GM12878 (cell line): ENCODE measurements around the gene GLB1L. TPM values are rescaled to one million over a fixed set of nuclear protein-coding genes. Genes with fewer than 3 reads are reported as not detected.

Source experiments
- ATAC-seq: fragments of 200-7000 bp; cut with Tn5 transposase; 3 replicates; pipeline ENCODE4 v1.9.1; 2020; ENCODE audit warnings: mild to moderate bottlenecking, moderate library complexity
- BruUV-seq: library from RNA; stranded (reverse); fragments of 400-500 nt; replicated peaks from 2 replicates; lab custom pipeline; 2021; lab: Mats Ljungman, UMichigan
- CTCF ChIA-PET: fragments of 300-600 bp; sonication (Branson Sonifier 250); formaldehyde crosslinking; extraction: SDS; loops from one replicate; lab custom pipeline; 2021; ENCODE audit warnings: inconsistent platforms; lab: Yijun Ruan, JAX
- POLR2A ChIA-PET: fragments of 350-600 bp; formaldehyde crosslinking; extraction: SDS; loops from one replicate; lab custom pipeline; 2021; ENCODE audit warnings: inconsistent platforms; lab: Charles Lee
- RAD21 ChIA-PET: fragments of 300-600 bp; sonication (Branson Sonifier 250); formaldehyde crosslinking; loops from one replicate; lab custom pipeline; 2023; ENCODE audit warnings: antibody characterized with exemption; ENCODE audit not compliant: unreplicated experiment; lab: Charles Lee
- SMC1A ChIA-PET: fragments of 300-600 bp; sonication (Branson Sonifier 250); formaldehyde crosslinking; loops from one replicate; lab custom pipeline; 2023; ENCODE audit not compliant: unreplicated experiment, uncharacterized antibody; lab: Charles Lee
- DNase-seq: peaks from one replicate; pipeline ENCODE4 v3.0.0-alpha.2; 2011; ENCODE audit warnings: low read depth, low spot score
- FAIRE-seq: peaks from 3 replicates; lab custom pipeline; 2011; peaks lifted over from hg19 to GRCh38; lab: Jason Lieb, UNC
- H2AFZ ChIP-seq: 2 replicates; pipeline ENCODE4 v1.6.0; 2011; ENCODE audit warnings: low read depth, low read length, control low read depth; ENCODE audit not compliant: control insufficient read depth
- H3K27ac ChIP-seq: 2 replicates; pipeline ENCODE4 v1.5.1; 2011; ENCODE audit warnings: control low read depth; ENCODE audit not compliant: control insufficient read depth, insufficient read depth
- H3K27me3 ChIP-seq, 2 experiments: replicated peaks in 1 of 2; 2 replicates each; pipeline versions ENCODE4 v1.6.0 to v1.6.1; 2011; ENCODE audit warnings: low read length in 1 of 2; ENCODE audit not compliant: control insufficient read depth in 2 of 2, insufficient read depth in 2 of 2
- H3K36me3 ChIP-seq, 2 experiments: 2 replicates each; pipeline ENCODE4 v1.5.1; 2011; ENCODE audit warnings: low read length in 1 of 2; ENCODE audit not compliant: control insufficient read depth in 2 of 2, insufficient read depth in 2 of 2
- H3K4me1 ChIP-seq: 2 replicates; pipeline ENCODE4 v1.6.1; 2011; ENCODE audit warnings: mild to moderate bottlenecking, low read length, moderate library complexity, mixed read lengths; ENCODE audit not compliant: control insufficient read depth, insufficient read depth
- H3K4me2 ChIP-seq: 2 replicates; pipeline ENCODE4 v1.6.0; 2011; ENCODE audit warnings: control low read depth; ENCODE audit not compliant: control insufficient read depth, insufficient read depth
- H3K4me3 ChIP-seq: fragments of 200-600 bp; sonication (generic); 2 replicates; pipeline ENCODE4 v1.5.1; 2016
- H3K79me2 ChIP-seq: 2 replicates; pipeline ENCODE4 v1.6.0; 2011; ENCODE audit warnings: low read length; ENCODE audit not compliant: control insufficient read depth, insufficient read depth
- H3K9ac ChIP-seq: 2 replicates; pipeline ENCODE4 v1.8.0; 2011; ENCODE audit warnings: low read length, control low read depth, mixed read lengths; ENCODE audit not compliant: control insufficient read depth, insufficient read depth
- H3K9me3 ChIP-seq: replicated peaks from 3 replicates; pipeline ENCODE4 v1.5.1; 2011; ENCODE audit warnings: mild to moderate bottlenecking, low read length; ENCODE audit not compliant: control insufficient read depth, insufficient read depth
- H4K20me1 ChIP-seq: 2 replicates; pipeline ENCODE4 v1.6.0; 2011; ENCODE audit not compliant: control insufficient read depth, insufficient read depth
- CBFB ChIP-seq: IDR thresholded peaks from 2 replicates; pipeline ENCODE4 v1.6.1; 2016; ENCODE audit warnings: antibody characterized with exemption, low read depth
- EP300 ChIP-seq, 2 experiments: fragments of 150-350 bp in 1 of 2; IDR thresholded peaks; 2 replicates each; pipeline ENCODE4 v1.6.1; 2011 to 2012; ENCODE audit warnings: low read depth in 2 of 2, low read length in 2 of 2, borderline replicate concordance in 1 of 2, improper control_type of control experiment in 1 of 2, inconsistent platforms in 1 of 2; ENCODE audit not compliant: control insufficient read depth in 1 of 2
- IKZF1 ChIP-seq: fragments of 450-650 bp; conservative IDR thresholded peaks from 2 replicates; pipeline ENCODE4 v1.6.1; 2017; ENCODE audit warnings: antibody characterized with exemption, mild to moderate bottlenecking
- LARP7 ChIP-seq: fragments of 450-650 bp; IDR thresholded peaks from 2 replicates; pipeline ENCODE4 v1.6.1; 2017; ENCODE audit warnings: mild to moderate bottlenecking
- NBN ChIP-seq: fragments of 450-650 bp; IDR thresholded peaks from 2 replicates; pipeline ENCODE4 v1.6.1; 2016
- NFXL1 ChIP-seq: fragments of 450-650 bp; IDR thresholded peaks from 2 replicates; pipeline ENCODE4 v1.6.1; 2017; ENCODE audit warnings: antibody characterized with exemption, mild to moderate bottlenecking, borderline replicate concordance
- PML ChIP-seq: IDR thresholded peaks from 2 replicates; pipeline ENCODE4 v1.6.1; 2012; ENCODE audit warnings: low read length, inconsistent platforms
- POLR2AphosphoS2 ChIP-seq: IDR thresholded peaks from 2 replicates; pipeline ENCODE4 v1.6.1; 2011; ENCODE audit warnings: low read depth, mild to moderate bottlenecking, low read length, improper control_type of control experiment, moderate library complexity
- SP1 ChIP-seq: IDR thresholded peaks from one replicate; pipeline ENCODE4 v1.6.1; 2011; ENCODE audit warnings: low read depth, low read length
- TAF1 ChIP-seq: IDR thresholded peaks from 2 replicates; pipeline ENCODE4 v1.6.1; 2011; ENCODE audit warnings: mild to moderate bottlenecking, low read depth, low read length, borderline replicate concordance
- TCF3 ChIP-seq: IDR thresholded peaks from 2 replicates; pipeline ENCODE4 v1.6.1; 2012; ENCODE audit warnings: low read depth, mild to moderate bottlenecking, low read length, borderline replicate concordance; ENCODE audit not compliant: insufficient read depth
- ZNF384 ChIP-seq: IDR thresholded peaks from 2 replicates; pipeline ENCODE4 v1.6.1; 2012; ENCODE audit warnings: low read depth, mild to moderate bottlenecking, low read length, improper control_type of control experiment, borderline replicate concordance
- WGBS: methylation state at CpG from one replicate; pipeline ENCODE4 v1.1.6; 2016; ENCODE audit warnings: low lambda C conversion rate; ENCODE audit not compliant: insufficient replicate concordance, insufficient coverage; ENCODE audit errors: missing lambda C conversion rate; 5-methylcytosine and 5-hydroxymethylcytosine counted together
- in situ Hi-C: fragments of 300-500 bp; cut with MboI; formaldehyde crosslinking; loops from 9 replicates; pipeline ENCODE4 v1.14.3; 2018; ENCODE audit warnings: mixed read lengths
- intact Hi-C: fragments of 100-400 bp; cut with micrococcal nuclease; formaldehyde crosslinking; loops from one replicate; pipeline ENCODE4 v1.14.2; 2022; ENCODE audit not compliant: unreplicated experiment
- polyA plus RNA-seq, 11 experiments: library from polyadenylated mRNA; depleted of rRNA in 4 of 11; unstranded in 6 of 11; stranded (reverse) in 5 of 11; fragments of >200 nt; fragmentation: Nextera tagmentation in 4 of 11; fragmentation: Illumina TruSeq in 1 of 11; extraction: Ambion mirVana in 4 of 11; extraction: Trizol in 1 of 11; gene quantifications; 1 replicate in 1 of 11; 2 replicates in 10 of 11; pipeline versions ENCODE4 v1.2.1 to v1.2.3, GENCODE V29; 2011 to 2016; ENCODE audit warnings: inconsistent platforms in 2 of 11, missing spikeins in 2 of 11, low read depth in 1 of 11
- total RNA-seq, 4 experiments: library from RNA; depleted of rRNA in 3 of 4; stranded (reverse); fragments of >200 nt in 3 of 4; fragmentation: Illumina TruSeq in 1 of 4; extraction: Trizol in 1 of 4; gene quantifications; 2 replicates each; pipeline versions ENCODE4 v1.2.1 to v1.2.3, GENCODE V29; 2013 to 2021
- TF ChIP-seq, protein P1 (sequence below): fragments of 450-650 bp; IDR thresholded peaks from 2 replicates; pipeline ENCODE4 v1.6.1; 2016; ENCODE audit warnings: mild to moderate bottlenecking
- TF ChIP-seq, protein P2 (sequence below): fragments of 450-650 bp; IDR thresholded peaks from 2 replicates; pipeline ENCODE4 v1.6.1; 2016; ENCODE audit warnings: mild to moderate bottlenecking
- TF ChIP-seq, protein P3 (sequence below): fragments of 450-650 bp; IDR thresholded peaks from 2 replicates; pipeline ENCODE4 v1.6.1; 2017; ENCODE audit warnings: mild to moderate bottlenecking, low read depth, inconsistent platforms; ENCODE audit not compliant: poor library complexity, severe bottlenecking

Gene GLB1L
- total and polyA plus RNA-seq, 10 of the 15 experiments (the other 5 are each of a cell fraction or from before 2014, with no cell fraction given): 0.29 to 4.6 (median 2.7) TPM

DNA sequence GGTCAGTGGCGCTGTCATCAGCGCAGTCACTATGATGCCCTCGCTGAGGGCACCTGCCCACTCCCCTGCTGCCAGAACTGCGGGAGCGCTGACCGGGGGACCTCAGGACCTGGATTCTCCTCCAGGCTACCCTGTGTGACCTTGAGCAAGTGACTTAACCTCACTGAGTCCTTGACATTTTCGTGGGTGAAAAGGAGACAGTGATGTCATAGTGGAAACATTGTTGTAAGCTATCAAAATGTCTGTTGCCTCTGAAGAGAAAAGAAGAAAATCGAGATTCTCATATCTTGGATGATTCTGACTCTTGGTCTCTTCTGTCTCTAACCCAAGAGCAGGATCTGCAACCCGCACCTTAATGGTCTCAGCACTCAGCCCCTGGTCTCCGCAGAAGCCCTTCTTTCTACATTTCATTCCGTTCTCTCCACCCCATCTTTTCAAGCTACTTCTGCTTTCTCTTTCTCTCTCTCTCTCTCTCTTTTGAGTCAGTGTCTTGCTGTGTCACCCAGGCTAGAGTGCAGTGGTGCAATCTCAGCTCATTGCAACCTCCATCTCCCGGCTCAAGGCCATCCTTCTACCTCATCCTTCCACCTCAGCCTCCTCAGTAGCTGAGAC, 9.5 kb upstream of the GLB1L start (continued):
- TF ChIP-seq, protein P1, sequence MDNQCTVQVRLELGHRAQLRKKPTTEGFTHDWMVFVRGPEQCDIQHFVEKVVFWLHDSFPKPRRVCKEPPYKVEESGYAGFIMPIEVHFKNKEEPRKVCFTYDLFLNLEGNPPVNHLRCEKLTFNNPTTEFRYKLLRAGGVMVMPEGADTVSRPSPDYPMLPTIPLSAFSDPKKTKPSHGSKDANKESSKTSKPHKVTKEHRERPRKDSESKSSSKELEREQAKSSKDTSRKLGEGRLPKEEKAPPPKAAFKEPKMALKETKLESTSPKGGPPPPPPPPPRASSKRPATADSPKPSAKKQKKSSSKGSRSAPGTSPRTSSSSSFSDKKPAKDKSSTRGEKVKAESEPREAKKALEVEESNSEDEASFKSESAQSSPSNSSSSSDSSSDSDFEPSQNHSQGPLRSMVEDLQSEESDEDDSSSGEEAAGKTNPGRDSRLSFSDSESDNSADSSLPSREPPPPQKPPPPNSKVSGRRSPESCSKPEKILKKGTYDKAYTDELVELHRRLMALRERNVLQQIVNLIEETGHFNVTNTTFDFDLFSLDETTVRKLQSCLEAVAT: peak; percentile 29; the same call in 1 of the 2 replicates

DNA sequence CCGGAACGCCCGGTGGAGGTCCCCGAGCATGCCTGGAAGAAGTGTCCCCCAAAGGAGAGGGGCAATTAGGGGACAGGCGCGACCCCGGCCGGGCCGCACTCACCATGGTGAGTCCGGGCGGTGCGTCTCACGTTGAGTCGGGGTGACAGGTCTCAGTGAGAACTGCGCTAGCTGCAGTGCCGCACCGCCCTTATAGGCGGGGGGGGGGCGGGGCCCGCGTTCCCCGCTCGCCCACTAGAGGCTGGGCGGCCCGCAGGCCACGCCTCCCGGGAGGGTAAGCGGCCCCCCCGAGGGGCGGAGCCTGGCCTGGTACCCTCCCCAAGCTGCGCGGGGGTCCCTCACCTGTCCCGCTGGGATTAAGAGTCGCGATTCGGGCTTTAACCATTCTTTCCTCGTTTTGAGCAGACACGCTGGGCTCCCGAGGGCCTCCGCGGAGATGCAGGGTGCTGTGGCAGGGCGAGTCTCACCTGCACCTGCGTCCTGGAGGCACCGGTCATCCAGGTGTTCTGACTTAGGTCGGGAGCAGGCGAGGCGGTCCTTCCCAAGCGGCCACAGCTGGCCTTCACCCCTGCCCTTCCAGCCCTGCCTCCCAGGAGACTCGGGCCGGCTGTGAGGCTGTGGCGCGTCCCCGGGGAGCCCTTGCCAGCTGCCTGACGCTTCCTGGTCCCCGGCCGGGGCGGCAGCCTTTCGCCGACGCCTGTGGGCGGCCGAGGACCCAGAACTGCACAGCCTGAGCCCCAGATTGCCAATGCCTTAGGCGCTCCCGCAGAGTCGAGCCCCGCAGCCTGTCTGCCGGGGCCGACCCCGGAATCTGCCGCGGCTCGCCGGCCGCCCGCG, 8.7 kb upstream of the GLB1L start, which contains the start of gene TUBA4A:
TUBA4A (minus strand) TSS at position 166 of the 837 bp plus-strand sequence; CDS start at position 106, 60 bp downstream.
- no TSS peak for BruUV-seq
- ChIA-PET SMC1A (interaction anchor here (1.0 to 8.6 kb wide), 7 partner anchors 8 to 358 kb away, joined by 3 to 98 read pairs (median 4); partner anchors contain the start of genes ABCB6, DNAJB2, GLB1L and STK16), CTCF (interaction anchor here (0.6 to 6.1 kb wide), 15 partner anchors 8 to 356 kb away, joined by 3 to 65 read pairs (median 4); partner anchors contain the start of genes CNPPD1, DNAJB2, GLB1L and NHEJ1), RAD21 (interaction anchor here (0.8 to 5.1 kb wide), 12 partner anchors 8 to 134 kb away, joined by 3 to 53 read pairs (median 4); partner anchors contain the start of genes ANKZF1, ATG9A, DNAJB2 and GLB1L), POLR2A (interaction anchor here (0.6 to 9.0 kb wide), 17 partner anchors 8 to 367 kb away, joined by 3 to 160 read pairs (median 7); partner anchors contain the start of genes ABCB6, ANKZF1, ATG9A and DNAJB2)
- peak; percentile 83 for ATAC-seq
- H3K4me1 ChIP-seq: peaks cover 22% of the 10 kb centered on the region
- peak within 1 kb of the TSS; percentile 92 for H2AFZ ChIP-seq
- H3K27ac ChIP-seq: peak within 1 kb of the TSS; percentile 77
- H3K9ac ChIP-seq: peak within 1 kb of the TSS; percentile 86
- no peaks in the 10 kb centered on the region for H3K27me3 ChIP-seq
- H3K9me3 ChIP-seq: no peaks in the 10 kb centered on the region
- 0 out of 2 replicates have a peak, but pooled peaks cover 4% of the 10 kb centered on the region for H4K20me1 ChIP-seq
- in situ Hi-C loops: no loop called here
- no peak for FAIRE-seq
- H3K4me2 ChIP-seq: peak within 1 kb of the TSS; percentile 92
- H3K36me3 ChIP-seq: peaks cover 9% of the 10 kb centered on the region in 2 experiments
- intact Hi-C loops: loop anchor here (1.0 to 2.0 kb wide), 5 partner anchors 25 to 93 kb away; partner anchors contain the start of genes ANKZF1, ATG9A, CNPPD1 and DNAJB2
- 1% methylated on average over 71 of the region's 76 CpGs for WGBS
- peak within 1 kb of the TSS; percentile 86 for H3K4me3 ChIP-seq
- DNase-seq: no peak
- H3K79me2 ChIP-seq: peaks cover 44% of the 10 kb centered on the region
- TF ChIP-seq, protein P2, sequence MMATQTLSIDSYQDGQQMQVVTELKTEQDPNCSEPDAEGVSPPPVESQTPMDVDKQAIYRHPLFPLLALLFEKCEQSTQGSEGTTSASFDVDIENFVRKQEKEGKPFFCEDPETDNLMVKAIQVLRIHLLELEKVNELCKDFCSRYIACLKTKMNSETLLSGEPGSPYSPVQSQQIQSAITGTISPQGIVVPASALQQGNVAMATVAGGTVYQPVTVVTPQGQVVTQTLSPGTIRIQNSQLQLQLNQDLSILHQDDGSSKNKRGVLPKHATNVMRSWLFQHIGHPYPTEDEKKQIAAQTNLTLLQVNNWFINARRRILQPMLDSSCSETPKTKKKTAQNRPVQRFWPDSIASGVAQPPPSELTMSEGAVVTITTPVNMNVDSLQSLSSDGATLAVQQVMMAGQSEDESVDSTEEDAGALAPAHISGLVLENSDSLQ: peak; percentile 63
- TF ChIP-seq PML (peak; percentile 90), LARP7 (peak; percentile 57), EP300 (IDR thresholded peaks at IDR 0.05; ENCODE audit: borderline replicate concordance in 1 of 2, control insufficient read depth in 1 of 2, low read depth in 2 of 2, low read length in 2 of 2) (0 out of 4 replicates have a peak, but pooled peaks of 1 of the 2 experiments have one; percentile 23), TAF1 (peak; percentile 91), ZNF384 (no peak), TCF3 (peak; percentile 87), POLR2AphosphoS2 (peak; percentile 98), CBFB (peak; percentile 64; the same call in 1 of the 2 replicates), SP1 (peak; percentile 68), NBN (0 out of 2 replicates have a peak, but pooled peaks have one; percentile 34), NFXL1 (no peak), IKZF1 (peak; percentile 61)
- TF ChIP-seq, protein P3, sequence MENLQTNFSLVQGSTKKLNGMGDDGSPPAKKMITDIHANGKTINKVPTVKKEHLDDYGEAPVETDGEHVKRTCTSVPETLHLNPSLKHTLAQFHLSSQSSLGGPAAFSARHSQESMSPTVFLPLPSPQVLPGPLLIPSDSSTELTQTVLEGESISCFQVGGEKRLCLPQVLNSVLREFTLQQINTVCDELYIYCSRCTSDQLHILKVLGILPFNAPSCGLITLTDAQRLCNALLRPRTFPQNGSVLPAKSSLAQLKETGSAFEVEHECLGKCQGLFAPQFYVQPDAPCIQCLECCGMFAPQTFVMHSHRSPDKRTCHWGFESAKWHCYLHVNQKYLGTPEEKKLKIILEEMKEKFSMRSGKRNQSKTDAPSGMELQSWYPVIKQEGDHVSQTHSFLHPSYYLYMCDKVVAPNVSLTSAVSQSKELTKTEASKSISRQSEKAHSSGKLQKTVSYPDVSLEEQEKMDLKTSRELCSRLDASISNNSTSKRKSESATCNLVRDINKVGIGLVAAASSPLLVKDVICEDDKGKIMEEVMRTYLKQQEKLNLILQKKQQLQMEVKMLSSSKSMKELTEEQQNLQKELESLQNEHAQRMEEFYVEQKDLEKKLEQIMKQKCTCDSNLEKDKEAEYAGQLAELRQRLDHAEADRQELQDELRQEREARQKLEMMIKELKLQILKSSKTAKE: no peak
